HG03060 (cell line): ENCODE results near the gene SCUBE2.

Source experiments
- ATAC-seq: cut with Tn5 transposase; IDR thresholded peaks from one replicate; pipeline ENCODE4 v1.9.1; 2021; ENCODE audit warnings: low read depth, moderate number of reproducible peaks; ENCODE audit not compliant: unreplicated experiment

The SCUBE2 gene

DNA sequence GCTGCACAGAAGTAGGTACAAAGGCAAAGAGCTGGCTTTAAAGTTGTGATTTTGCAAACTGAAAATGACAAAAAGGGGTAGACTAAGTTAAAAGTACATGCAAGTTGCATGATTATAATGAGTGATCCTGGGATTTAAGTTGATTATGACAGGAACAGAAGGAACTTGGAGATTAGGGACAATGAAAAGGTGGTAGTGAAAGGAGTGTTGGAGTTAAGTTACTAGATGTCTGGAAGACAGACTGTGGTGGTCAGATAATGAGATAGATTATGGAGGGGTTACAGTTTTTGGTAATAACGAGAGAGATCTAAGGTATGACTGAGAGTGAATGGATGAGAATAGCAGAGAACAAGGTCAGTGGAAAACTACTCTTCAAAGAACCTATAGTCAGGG is 119.5 kb downstream of the SCUBE2 start:
- no peak for ATAC-seq

DNA sequence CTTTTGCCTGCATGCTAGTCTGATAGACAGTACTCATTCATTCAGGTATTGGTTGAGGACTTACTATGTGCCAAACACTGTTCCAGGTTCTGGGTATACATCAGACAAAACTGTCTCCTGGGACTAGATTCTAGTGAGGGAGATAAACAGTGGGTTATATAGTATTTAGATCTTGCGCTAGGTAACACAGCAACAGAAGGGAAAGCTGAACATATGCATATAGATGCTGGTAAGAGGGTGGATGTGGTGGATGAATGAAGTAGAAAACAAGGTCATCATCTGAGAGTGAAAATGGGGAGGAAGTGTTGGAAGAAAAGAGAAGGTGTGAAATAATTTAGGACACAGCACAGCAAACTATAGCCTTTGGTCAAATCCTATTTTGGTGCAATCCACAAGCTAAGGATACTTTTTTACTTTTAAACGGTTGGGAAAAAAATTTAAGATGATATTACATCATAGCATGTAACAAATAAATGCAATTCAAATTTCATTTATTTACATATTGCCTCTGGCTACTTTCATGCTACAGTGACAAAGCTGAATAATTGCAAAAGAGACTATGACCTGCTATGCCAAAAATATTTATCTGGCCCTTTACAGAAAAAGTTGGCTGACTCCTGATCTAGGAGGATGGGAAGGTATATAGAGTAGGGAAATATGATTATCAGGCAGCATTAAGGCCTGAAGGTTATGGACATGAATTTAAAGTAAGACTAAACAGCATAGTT is 120.0 kb downstream of the SCUBE2 start:
- ATAC-seq, result no peak
